CD4-positive, alpha-beta T cell treated with Interferon alpha-2 for 1 hour (primary cell): ENCODE data around the gene LSM10.

Source experiments
- DNase-seq, 2 donors: peaks; one replicate each; pipeline ENCODE4 v3.0.0-alpha.2; 2020 to 2022

Gene LSM10

DNA sequence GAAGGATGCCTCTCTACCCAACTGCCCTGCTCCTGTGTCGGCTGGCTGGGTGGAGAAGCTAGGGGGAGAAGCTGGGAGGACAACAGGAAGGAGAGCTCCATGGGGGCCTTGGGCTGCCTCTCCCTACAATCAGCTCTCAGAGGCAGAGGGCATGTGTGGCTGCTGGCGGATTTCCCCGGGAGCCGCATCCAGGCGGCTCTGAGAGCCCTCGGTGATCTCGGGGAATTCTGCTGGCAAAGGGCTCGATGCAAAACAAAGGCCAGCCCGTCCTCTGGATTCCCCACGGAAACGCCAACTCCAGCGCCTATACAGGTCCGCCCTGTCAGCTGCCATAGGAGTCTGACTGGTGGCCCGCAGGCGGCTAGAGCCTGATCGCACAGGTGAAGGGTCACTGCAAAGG lies 47.9 kb downstream of the LSM10 start:
- no peak for DNase-seq

GRCh38 chr1:36349241-36349671 lies 48.5 kb downstream of the LSM10 start:
- no peak for DNase-seq

- no peak for DNase-seq
Observed at GRCh38 chr1:36346741-36347370, 50.9 kb downstream of the LSM10 start.

DNA sequence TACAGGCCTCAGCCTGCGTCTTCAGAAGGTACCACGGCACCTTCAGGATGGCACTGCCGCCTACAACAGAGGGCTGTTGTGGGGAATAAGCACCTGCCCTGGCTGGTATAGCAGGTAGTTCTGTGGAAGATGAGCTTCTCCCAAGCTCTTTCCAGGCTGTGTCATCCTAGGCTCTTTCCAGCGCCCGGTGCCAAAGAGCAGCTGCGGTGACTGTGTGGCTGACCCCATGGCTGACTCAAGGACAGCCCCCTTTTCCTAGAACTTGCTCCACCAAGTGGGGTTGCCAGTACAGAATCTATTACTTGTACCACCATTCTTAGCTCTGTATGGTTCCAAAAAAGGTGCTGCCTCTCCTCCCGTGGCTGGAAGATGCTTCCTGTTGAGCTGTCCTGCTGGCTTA lies 52.4 kb downstream of the LSM10 start:
- DNase-seq = no peak

DNA sequence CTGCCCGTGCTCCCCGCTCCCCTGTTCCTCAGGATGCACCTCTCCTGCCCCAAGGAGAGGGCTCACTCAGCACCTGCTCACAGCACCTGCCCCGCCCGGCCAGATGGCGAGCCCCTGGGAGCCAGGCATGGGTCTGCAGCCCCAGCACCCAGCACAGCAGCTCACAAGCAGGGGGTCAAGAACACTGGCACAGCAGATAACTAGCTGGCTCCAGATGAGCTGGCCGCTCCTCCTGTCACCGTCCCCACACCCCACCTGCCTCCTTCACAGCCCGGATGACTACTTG lies 53.4 kb downstream of the LSM10 start:
- DNase-seq = no peak

DNA sequence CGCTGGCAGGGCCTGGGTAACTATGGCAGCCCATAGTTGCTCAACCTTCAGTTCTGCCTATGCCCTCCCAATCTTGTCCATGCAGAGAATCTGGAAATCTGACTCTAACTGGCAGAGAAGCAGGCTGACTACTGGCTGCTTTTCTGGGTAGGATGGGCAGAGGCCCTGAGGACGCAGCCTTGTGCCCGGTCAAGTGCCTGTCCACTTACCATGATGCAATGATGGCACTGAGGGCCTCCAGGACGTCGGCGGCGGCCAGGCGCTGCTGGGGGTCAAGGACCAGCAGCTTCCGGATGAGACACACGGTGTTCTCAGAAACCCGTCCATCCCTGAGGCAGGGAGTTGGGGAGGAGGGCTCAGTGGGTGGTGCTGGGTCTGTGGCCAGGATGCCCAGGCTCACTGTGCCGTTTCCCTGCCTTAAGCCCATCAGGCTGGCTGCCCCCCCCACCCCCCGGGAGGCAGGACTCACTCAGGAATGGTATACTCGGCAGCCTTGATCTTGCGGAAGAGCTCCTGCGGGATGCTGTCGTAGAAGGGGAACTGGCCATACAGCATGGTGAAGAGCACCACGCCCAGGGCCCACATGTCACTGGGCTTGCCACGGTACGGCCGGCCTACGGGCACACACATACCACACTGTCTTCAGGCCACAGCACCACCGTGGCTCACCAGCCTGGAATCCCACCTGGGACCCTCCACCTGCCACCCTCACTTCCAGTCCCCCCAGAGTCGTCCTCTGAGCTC lies 53.9 kb downstream of the LSM10 start:
- no peak for DNase-seq
